Heart right ventricle (tissue), 16 donors: ENCODE results near the gene HSDL1. TPM values are rescaled to one million over a fixed set of nuclear protein-coding genes. Genes with fewer than 3 reads are reported as not detected.
A peak's percentile ranks its signal among the peaks of the same experiment; 100 is the strongest.

Experiments used
- ATAC-seq, 8 donors: fragments of 200-7000 bp; cut with Tn5 transposase; one replicate each; pipeline ENCODE4 v1.9.1; 2020; ENCODE audit warnings: mild to moderate bottlenecking in 8 of 8, moderate library complexity in 8 of 8, moderate number of reproducible peaks in 1 of 8
- DNase-seq, 2 donors: peaks; one replicate each; pipeline ENCODE4 v3.0.0-alpha.2; 2020
- H3K27ac ChIP-seq, 10 donors: fragments of 200-600 bp; sonication (generic) in 2 of 10; one replicate each; pipeline versions ENCODE4 v1.5.0 to v1.8.0; 2020 to 2022; ENCODE audit warnings: mild to moderate bottlenecking in 3 of 10
- H3K27me3 ChIP-seq, 7 donors: fragments of 200-600 bp; one replicate each; pipeline ENCODE4 v1.8.0; 2021 to 2022; ENCODE audit warnings: mild to moderate bottlenecking in 2 of 7
- H3K36me3 ChIP-seq, 9 donors: fragments of 200-600 bp; sonication (generic) in 1 of 9; one replicate each; pipeline versions ENCODE4 v1.5.0 to v1.8.0; 2020 to 2022; ENCODE audit warnings: mild to moderate bottlenecking in 2 of 9
- H3K4me1 ChIP-seq, 9 donors: fragments of 200-600 bp; sonication (generic) in 1 of 9; one replicate each; pipeline versions ENCODE4 v1.5.0 to v1.8.0; 2020 to 2022; ENCODE audit warnings: mild to moderate bottlenecking in 4 of 9
- H3K4me3 ChIP-seq, 10 donors: fragments of 200-600 bp; sonication (generic) in 2 of 10; one replicate each; pipeline versions ENCODE4 v1.5.0 to v1.8.0; 2020 to 2022; ENCODE audit warnings: mild to moderate bottlenecking in 7 of 10, moderate library complexity in 2 of 10
- H3K9me3 ChIP-seq, 11 donors: fragments of 200-600 bp in 10 of 11; sonication (generic) in 2 of 11; one replicate each; pipeline versions ENCODE4 v1.5.0 to v1.8.0; 2013 to 2022; ENCODE audit warnings: mild to moderate bottlenecking in 2 of 11, control low read depth in 1 of 11, moderate library complexity in 1 of 11
- CTCF ChIP-seq, 9 donors: fragments of 200-600 bp; sonication (generic) in 2 of 9; IDR thresholded peaks; one replicate each; pipeline versions ENCODE4 v1.5.0 to v1.8.0; 2021 to 2022; ENCODE audit warnings: antibody characterized with exemption in 9 of 9, mild to moderate bottlenecking in 5 of 9, moderate library complexity in 1 of 9
- WGBS, 2 donors: extraction: QIAGEN DNeasy Blood & Tissue Kit; methylation state at CpG; one replicate each; pipeline ENCODE4 v1.1.7; 2013; ENCODE audit warnings: inconsistent platforms in 1 of 2; 5-methylcytosine and 5-hydroxymethylcytosine counted together
- intact Hi-C, 10 donors: fragments of 100-400 bp; cut with DNase I; formaldehyde crosslinking; loops; one replicate each; pipeline versions ENCODE4 v1.11.1 to v1.14.2; 2022
- polyA plus RNA-seq, 2 donors: library from polyadenylated mRNA; stranded (reverse); fragments of 200-250 nt; gene quantifications; one replicate each; pipeline ENCODE4 v1.2.3, GENCODE V29; 2013
- total RNA-seq, 10 donors: library from RNA; stranded (reverse); fragmentation: NEBNext Ultra II Directional in 3 of 10; extraction: Animal tissue kit (Norgen Biotek cat#: 25700) in 3 of 10; gene quantifications; one replicate each; pipeline versions ENCODE4 v1.2.1 to v1.2.4, GENCODE V29; 2021 to 2023
- donor health status: Arrhythmogenic right ventricular cardiomyopathy.
- donor health status: ischemic (EF 13 %, LVEDD 7.1; RV severe dilation, severe dysfunction).
- donor health status: healthy with polysubstance abuse.
- donor health status: DM: no; HTN: yes; CAD: no.
- donor health status: DM: no; HTN: no; CAD: no.
- donor health status: ischemic (EF 25% LVEDD 6.9; RV normal size, moderate dysfunction).
- donor health status: ischemic (EF 25% LVEDD 5.7; RV mildly dilated, moderate dysfunction).
- donor health status: healthy.
- donor health status: DM: yes; HTN: yes; CAD: no.
- donor health status: Ischemic cardiomyopathy.
- donor health status: ischemic (EF 35%, LVEDD 5.7; RV mildly dilated, moderate dysfunction).
- donor health status: nonischemic (EF 11% LVEDD 7.7; RV severe dilation, severe dysfunction).
- donor health status: DM: yes; HTN: yes; CAD: no.
- donor health status: PGD.
- donor health status: ischemic (EF 29% LVEDD 5.4; RV normal size, mild dysfunction).
- donor health status: nonischemic (EF 23%, LVEDD 6.1; RV moderate dilation, normal function).

Gene HSDL1
- total and polyA plus RNA-seq, 12 donors: 9.9 to 38.5 (median 23.0) TPM

- Histone ChIP-seq H3K9me3 (no peaks in the 10 kb centered on the region), H3K36me3 (peaks cover 0 to 40% (median 29%) of the 10 kb centered on the region in 9 donors), H3K27ac (peak overlapping the region; percentile 18 to 91 (median 84)), H3K4me1 (peaks cover 30 to 61% (median 43%) of the 10 kb centered on the region in 9 donors), H3K4me3 (peak overlapping the region in 1 of 10 donors; percentile 7), H3K27me3 (no peaks in the 10 kb centered on the region)
- ATAC-seq: peak in 7 of 8 donors; percentile 13 to 45 (median 36)
- DNase-seq: no peak
- no peak for TF ChIP-seq CTCF (IDR thresholded peaks at IDR 0.05)
- intact Hi-C loops: loop anchor here in 3 of 10 donors (5.0 to 10.0 kb wide), 6 partner anchors 59 to 349 kb away; partner anchors contain the start of genes NECAB2 (in 2 of the 3) and MBTPS1 (in 1 of the 3)
- 55 to 65% methylated on average over 18 of the region's 18 CpGs for WGBS, 2 donors
These were observed 31.4 kb upstream of the HSDL1 start for GRCh38 chr16:84176192-84177053.

- TF ChIP-seq CTCF (IDR thresholded peaks at IDR 0.05): peak in 7 of 9 donors; percentile 50 to 81 (median 59)
- no peaks in the 10 kb centered on the region for H3K27me3 ChIP-seq
- DNase-seq: no peak
- peak overlapping the region in 9 of 10 donors; percentile 22 to 91 (median 87) for H3K27ac ChIP-seq
- peaks cover 0 to 31% (median 21%) of the 10 kb centered on the region in 9 donors for H3K36me3 ChIP-seq
- peak in 4 of 8 donors; percentile 27 to 68 (median 47) for ATAC-seq
- H3K4me3 ChIP-seq: no peak overlapping the region
- WGBS, 2 donors: 34 to 42% methylated on average over 10 of the region's 10 CpGs
- H3K9me3 ChIP-seq: no peaks in the 10 kb centered on the region
- intact Hi-C loops: loop anchor here in 5 of 10 donors (2.0 to 10.0 kb wide), 7 partner anchors 58 to 348 kb away; partner anchors contain the start of genes NECAB2 (in 2 of the 5) and MBTPS1 (in 1 of the 5)
- peaks cover 27 to 56% (median 43%) of the 10 kb centered on the region in 9 donors for H3K4me1 ChIP-seq
These were observed 30.5 kb upstream of the HSDL1 start for GRCh38 chr16:84175350-84176081.

DNA sequence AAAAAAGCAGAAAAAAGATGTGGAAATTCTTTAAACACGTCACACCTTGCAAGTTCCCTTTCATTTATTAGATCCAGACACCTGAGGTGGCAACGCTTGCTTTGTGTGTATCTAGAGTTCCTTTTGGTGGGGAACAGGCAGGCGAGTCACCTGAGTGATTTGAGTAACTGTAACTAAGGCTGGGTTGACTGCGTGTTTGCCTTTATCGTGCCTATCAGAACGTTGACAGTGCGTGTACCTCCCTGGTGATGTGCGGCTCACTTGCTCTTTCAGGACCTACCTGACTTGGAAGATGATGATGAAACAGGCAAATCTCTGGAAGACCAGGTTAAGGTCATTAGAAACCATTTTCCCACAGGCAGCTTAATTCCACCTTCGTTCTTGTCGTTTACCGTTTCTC is 29.4 kb upstream of the HSDL1 start:
- Histone ChIP-seq H3K27ac (no peak overlapping the region), H3K4me3 (no peak overlapping the region), H3K9me3 (no peaks in the 10 kb centered on the region), H3K36me3 (peaks cover 0 to 19% (median 9%) of the 10 kb centered on the region in 9 donors), H3K4me1 (peaks cover 20 to 45% (median 35%) of the 10 kb centered on the region in 9 donors), H3K27me3 (peaks cover 0 to 6% (median 0%) of the 10 kb centered on the region in 7 donors)
- ATAC-seq (no peak), DNase-seq (no peak)
- intact Hi-C loops: loop anchor here in 4 of 10 donors (2.0 to 10.0 kb wide), 3 partner anchors 90 to 210 kb away; partner anchors contain the start of gene NECAB2 (in 2 of the 4)
- TF ChIP-seq CTCF (IDR thresholded peaks at IDR 0.05): no peak
- WGBS, 2 donors: 88 to 89% methylated on average over 11 of the region's 11 CpGs
